Caco-2 (cell line): Measurements from ENCODE around the gene PRR16. TPM values are rescaled to one million over a fixed set of nuclear protein-coding genes. Genes with fewer than 3 reads are reported as not detected.

Experiments used
- BruUV-seq: library from RNA; stranded (reverse); fragments of 400-500 nt; replicated peaks from 2 replicates; lab custom pipeline; 2021; lab: Mats Ljungman, UMichigan
- CTCF ChIA-PET: fragments of 300-600 bp; sonication (Branson Sonifier 250); formaldehyde crosslinking; loops from one replicate; lab custom pipeline; 2022; ENCODE audit warnings: antibody characterized with exemption; lab: Charles Lee
- POLR2A ChIA-PET: fragments of 300-600 bp; sonication (Branson Sonifier 250); formaldehyde crosslinking; loops from one replicate; lab custom pipeline; 2022; ENCODE audit warnings: antibody characterized with exemption; lab: Charles Lee
- DNase-seq, 2 experiments: peaks; one replicate each; pipeline versions ENCODE4 v3.0.0 to v3.0.0-alpha.2; 2020 to 2022
- H3K27me3 ChIP-seq: replicated peaks from 2 replicates; pipeline ENCODE4 v1.6.0; 2011; ENCODE audit warnings: low read length; ENCODE audit not compliant: control insufficient read depth, insufficient read depth
- H3K36me3 ChIP-seq: 2 replicates; pipeline ENCODE4 v1.5.1; 2011; ENCODE audit warnings: low read length; ENCODE audit not compliant: control insufficient read depth, insufficient read depth
- H3K4me1 ChIP-seq: fragments of 250-450 bp; sonication (Bioruptor Pico); 2 replicates; pipeline ENCODE4 v1.5.1; 2020; ENCODE audit warnings: mild to moderate bottlenecking
- H3K4me3 ChIP-seq: 2 replicates; pipeline ENCODE4 v1.5.1; 2011; ENCODE audit warnings: low read depth, mild to moderate bottlenecking, control low read depth, low read length
- H3K9me3 ChIP-seq: fragments of 250-450 bp; sonication (Bioruptor Pico); 2 replicates; pipeline ENCODE4 v1.5.1; 2020; ENCODE audit warnings: mild to moderate bottlenecking, moderate library complexity
- H3K27ac Mint-ChIP-seq: one replicate; pipeline ENCODE4 v1.8.0; 2022; ENCODE audit warnings: mixed read lengths; ENCODE audit not compliant: unreplicated experiment
- H3K27me3 Mint-ChIP-seq: one replicate; pipeline ENCODE4 v1.8.0; 2022; ENCODE audit warnings: mixed read lengths; ENCODE audit not compliant: insufficient read depth, unreplicated experiment
- H3K36me3 Mint-ChIP-seq: one replicate; pipeline ENCODE4 v1.8.0; 2022; ENCODE audit warnings: mild to moderate bottlenecking, mixed read lengths; ENCODE audit not compliant: insufficient read depth, unreplicated experiment
- H3K4me1 Mint-ChIP-seq: one replicate; pipeline ENCODE4 v1.8.0; 2022; ENCODE audit warnings: low read depth, mixed read lengths; ENCODE audit not compliant: unreplicated experiment
- H3K4me3 Mint-ChIP-seq: one replicate; pipeline ENCODE4 v1.8.0; 2022; ENCODE audit warnings: mild to moderate bottlenecking, moderate library complexity, mixed read lengths; ENCODE audit not compliant: unreplicated experiment
- H3K9me3 Mint-ChIP-seq: one replicate; pipeline ENCODE4 v1.8.0; 2022; ENCODE audit warnings: mixed read lengths; ENCODE audit not compliant: unreplicated experiment
- intact Hi-C: fragments of 100-400 bp; cut with micrococcal nuclease; formaldehyde crosslinking; loops from one replicate; pipeline ENCODE4 v1.10.0; 2022; ENCODE audit not compliant: unreplicated experiment
- total RNA-seq: library from RNA; stranded (reverse); gene quantifications from 2 replicates; pipeline ENCODE4 v1.2.3, GENCODE V29; 2022
- TF ChIP-seq, protein P1 (sequence below), 2 experiments: fragments of 200-600 bp in 1 of 2; IDR thresholded peaks; 1 replicate in 1 of 2; 2 replicates in 1 of 2; pipeline versions ENCODE4 v1.5.1 to v1.8.0; 2011 to 2022; ENCODE audit warnings: antibody characterized with exemption in 1 of 2, control low read depth in 1 of 2, inconsistent platforms in 1 of 2, low read depth in 1 of 2, low read length in 1 of 2, mild to moderate bottlenecking in 1 of 2, moderate library complexity in 1 of 2; ENCODE audit not compliant: insufficient read depth in 1 of 2, severe bottlenecking in 1 of 2, unreplicated experiment in 1 of 2

Gene PRR16
- total RNA-seq, 1 experiment from 2014 or later = not detected

DNA sequence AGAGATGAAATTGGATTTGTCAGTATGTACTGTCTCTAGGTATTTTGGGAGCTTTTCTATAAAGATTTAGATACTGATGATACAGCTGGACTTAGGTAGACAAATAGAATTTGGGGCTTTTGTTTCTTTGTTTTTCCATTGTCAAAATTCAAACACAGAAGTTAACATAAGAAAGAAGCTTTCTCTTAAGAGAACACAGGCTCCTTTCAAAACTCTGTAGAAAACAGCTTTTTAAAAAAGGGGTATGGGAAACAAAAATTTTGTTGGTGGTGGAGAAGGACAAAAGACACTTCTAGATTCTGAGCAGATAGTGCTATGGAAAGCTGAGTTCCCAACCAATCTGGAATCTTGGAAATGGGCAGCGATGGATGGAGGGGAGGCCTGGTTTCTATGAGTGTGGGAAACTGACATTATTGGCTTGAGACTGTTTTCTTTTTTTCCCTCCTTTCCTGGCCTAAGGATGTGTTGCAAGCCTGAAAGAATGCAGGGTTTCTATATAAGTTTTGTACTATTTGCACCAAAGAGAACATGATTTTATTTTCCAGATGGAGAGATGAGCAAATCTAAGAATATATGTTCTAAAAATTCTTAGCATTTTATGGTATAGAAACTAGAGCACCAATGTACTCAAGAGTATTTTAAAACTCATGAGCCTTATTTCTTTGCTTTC is 240.0 kb downstream of the PRR16 start:
- Mint-ChIP-seq H3K4me1 (no peaks in the 10 kb centered on the region), H3K4me3 (no peak overlapping the region), H3K9me3 (no peaks in the 10 kb centered on the region), H3K36me3 (no peaks in the 10 kb centered on the region), H3K27me3 (peaks cover 18% of the 10 kb centered on the region), H3K27ac (no peak overlapping the region)
- BruUV-seq = no TSS peak
- Histone ChIP-seq H3K9me3 (no peaks in the 10 kb centered on the region), H3K4me3 (no peak overlapping the region), H3K27me3 (no peaks in the 10 kb centered on the region), H3K4me1 (no peaks in the 10 kb centered on the region), H3K36me3 (no peaks in the 10 kb centered on the region)
- DNase-seq = no peak
- ChIA-PET POLR2A (no interaction called here), CTCF (no interaction called here)
- TF ChIP-seq, protein P1, sequence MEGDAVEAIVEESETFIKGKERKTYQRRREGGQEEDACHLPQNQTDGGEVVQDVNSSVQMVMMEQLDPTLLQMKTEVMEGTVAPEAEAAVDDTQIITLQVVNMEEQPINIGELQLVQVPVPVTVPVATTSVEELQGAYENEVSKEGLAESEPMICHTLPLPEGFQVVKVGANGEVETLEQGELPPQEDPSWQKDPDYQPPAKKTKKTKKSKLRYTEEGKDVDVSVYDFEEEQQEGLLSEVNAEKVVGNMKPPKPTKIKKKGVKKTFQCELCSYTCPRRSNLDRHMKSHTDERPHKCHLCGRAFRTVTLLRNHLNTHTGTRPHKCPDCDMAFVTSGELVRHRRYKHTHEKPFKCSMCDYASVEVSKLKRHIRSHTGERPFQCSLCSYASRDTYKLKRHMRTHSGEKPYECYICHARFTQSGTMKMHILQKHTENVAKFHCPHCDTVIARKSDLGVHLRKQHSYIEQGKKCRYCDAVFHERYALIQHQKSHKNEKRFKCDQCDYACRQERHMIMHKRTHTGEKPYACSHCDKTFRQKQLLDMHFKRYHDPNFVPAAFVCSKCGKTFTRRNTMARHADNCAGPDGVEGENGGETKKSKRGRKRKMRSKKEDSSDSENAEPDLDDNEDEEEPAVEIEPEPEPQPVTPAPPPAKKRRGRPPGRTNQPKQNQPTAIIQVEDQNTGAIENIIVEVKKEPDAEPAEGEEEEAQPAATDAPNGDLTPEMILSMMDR (IDR thresholded peaks at IDR 0.05; ENCODE audit: insufficient read depth in 1 of 2, low read depth in 1 of 2, low read length in 1 of 2, severe bottlenecking in 1 of 2, unreplicated experiment in 1 of 2) = no peak
- intact Hi-C loops = no loop called here

DNA sequence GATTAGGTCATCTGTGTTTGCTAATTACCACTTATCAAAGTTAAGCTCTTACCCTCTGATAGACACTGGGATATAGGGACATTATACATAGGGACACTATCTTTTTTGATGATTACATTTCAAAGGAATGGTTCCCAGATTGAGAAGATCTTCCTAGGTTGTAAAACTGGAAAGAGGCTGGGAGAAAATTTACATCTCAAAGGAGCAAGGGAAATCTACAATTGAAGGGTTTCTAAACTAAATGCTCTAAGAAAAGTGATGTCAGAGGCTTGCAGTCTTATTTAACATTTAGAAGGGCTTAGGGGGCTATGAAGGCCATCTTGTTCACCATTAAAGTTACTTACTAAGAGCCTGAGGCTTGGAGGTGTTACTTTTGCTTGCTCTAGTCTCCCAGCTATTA is 242.8 kb downstream of the PRR16 start:
- H3K4me3 ChIP-seq = no peak overlapping the region
- no peaks in the 10 kb centered on the region for H3K4me1 Mint-ChIP-seq
- intact Hi-C loops = no loop called here
- no peaks in the 10 kb centered on the region for H3K27me3 ChIP-seq
- no peak overlapping the region for H3K4me3 Mint-ChIP-seq
- no peaks in the 10 kb centered on the region for H3K9me3 ChIP-seq
- no peak for DNase-seq
- ChIA-PET POLR2A (no interaction called here), CTCF (interaction anchor here (0.7 kb wide), 1 partner anchor 735 kb away, joined by 3 read pairs; no protein-coding TSS in a partner anchor)
- H3K36me3 ChIP-seq = no peaks in the 10 kb centered on the region
- H3K27ac Mint-ChIP-seq = no peak overlapping the region
- TF ChIP-seq, protein P1 (IDR thresholded peaks at IDR 0.05; ENCODE audit: insufficient read depth in 1 of 2, low read depth in 1 of 2, low read length in 1 of 2, severe bottlenecking in 1 of 2, unreplicated experiment in 1 of 2) = no peak
- no peaks in the 10 kb centered on the region for H3K4me1 ChIP-seq
- H3K9me3 Mint-ChIP-seq = no peaks in the 10 kb centered on the region
- peaks cover 14% of the 10 kb centered on the region for H3K27me3 Mint-ChIP-seq
- no peaks in the 10 kb centered on the region for H3K36me3 Mint-ChIP-seq
- BruUV-seq = no TSS peak

DNA sequence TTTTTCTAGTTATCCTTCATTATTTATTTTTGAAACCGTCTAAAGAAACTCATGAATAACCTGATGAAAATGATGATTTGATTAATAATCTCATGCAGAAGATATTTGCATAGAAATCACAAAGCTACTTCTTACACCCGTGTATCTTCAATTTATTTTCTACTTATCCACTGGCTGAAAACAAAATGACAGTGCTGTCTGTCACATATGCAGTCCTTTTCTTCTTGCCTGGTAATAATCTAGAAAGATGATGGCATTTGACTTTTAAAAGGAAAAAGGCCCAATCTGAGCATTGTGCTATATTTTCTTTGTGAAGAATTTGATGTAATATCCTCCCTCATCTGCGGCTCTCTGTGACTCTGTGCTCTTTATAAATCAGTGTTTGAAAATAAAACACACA is 253.3 kb downstream of the PRR16 start:
- DNase-seq = no peak
- Histone ChIP-seq H3K9me3 (no peaks in the 10 kb centered on the region), H3K36me3 (no peaks in the 10 kb centered on the region), H3K4me1 (no peaks in the 10 kb centered on the region), H3K4me3 (no peak overlapping the region), H3K27me3 (no peaks in the 10 kb centered on the region)
- BruUV-seq = no TSS peak
- Mint-ChIP-seq H3K27me3 (no peaks in the 10 kb centered on the region), H3K4me3 (no peak overlapping the region), H3K36me3 (no peaks in the 10 kb centered on the region), H3K9me3 (no peaks in the 10 kb centered on the region), H3K27ac (no peak overlapping the region), H3K4me1 (no peaks in the 10 kb centered on the region)
- intact Hi-C loops = no loop called here
- TF ChIP-seq, protein P1 (IDR thresholded peaks at IDR 0.05; ENCODE audit: insufficient read depth in 1 of 2, low read depth in 1 of 2, low read length in 1 of 2, severe bottlenecking in 1 of 2, unreplicated experiment in 1 of 2) = no peak
- POLR2A ChIA-PET = no interaction called here
- CTCF ChIA-PET = no interaction called here
